HepG2 (cell line): ENCODE results near the gene ZIC2. TPM values are rescaled to one million over a fixed set of nuclear protein-coding genes. Genes with fewer than 3 reads are reported as not detected.

ENCODE experiments used
- ATAC-seq: fragments of 200-7000 bp; cut with Tn5 transposase; 3 replicates; pipeline ENCODE4 v1.9.1; 2020; ENCODE audit warnings: mild to moderate bottlenecking, moderate library complexity
- BruUV-seq: library from RNA; stranded (reverse); fragments of 400-500 nt; replicated peaks from 2 replicates; lab custom pipeline; 2021; lab: Mats Ljungman, UMichigan
- CTCF ChIA-PET: fragments of 300-600 bp; formaldehyde crosslinking; extraction: SDS; loops from one replicate; lab custom pipeline; 2021; ENCODE audit warnings: low total read pairs, inconsistent platforms, low intra/inter-chr PET ratio; lab: Yijun Ruan, JAX
- POLR2A ChIA-PET: fragments of 350-600 bp; sonication (Branson Sonifier 250); formaldehyde crosslinking; loops from one replicate; lab custom pipeline; 2020; ENCODE audit warnings: antibody characterized with exemption, inconsistent platforms; lab: Yijun Ruan, JAX
- DNase-seq: peaks from one replicate; pipeline ENCODE4 v3.0.0-alpha.2; 2015; ENCODE audit warnings: low spot score
- FAIRE-seq: peaks from 3 replicates; lab custom pipeline; 2011; peaks lifted over from hg19 to GRCh38; lab: Jason Lieb, UNC
- H2AFZ ChIP-seq: one replicate; pipeline ENCODE4 v1.6.1; 2011; ENCODE audit warnings: low read length, inconsistent platforms
- H3K27ac ChIP-seq: fragments of 300-600 bp; 3 replicates; pipeline ENCODE4 v1.8.0; 2011; ENCODE audit warnings: mixed run types, mild to moderate bottlenecking, mixed read lengths, low read length, inconsistent platforms; ENCODE audit not compliant: insufficient read depth; ENCODE audit errors: extremely low read length
- H3K27me3 ChIP-seq, 2 experiments: fragments of 200-600 bp in 1 of 2; 2 replicates in 1 of 2; 3 replicates in 1 of 2; pipeline versions ENCODE4 v1.6.0 to v1.8.0; 2011; ENCODE audit warnings: low read length in 2 of 2, mild to moderate bottlenecking in 2 of 2, moderate library complexity in 2 of 2, inconsistent platforms in 1 of 2; ENCODE audit not compliant: insufficient read depth in 2 of 2, control insufficient read depth in 1 of 2
- H3K36me3 ChIP-seq, 2 experiments: fragments of 200-600 bp in 1 of 2; replicated peaks in 1 of 2; 2 replicates in 1 of 2; 3 replicates in 1 of 2; pipeline versions ENCODE4 v1.5.1 to v1.8.0; 2011; ENCODE audit warnings: low read length in 2 of 2, inconsistent platforms in 1 of 2; ENCODE audit not compliant: insufficient read depth in 2 of 2, control insufficient read depth in 1 of 2
- H3K4me1 ChIP-seq: 2 replicates; pipeline ENCODE4 v1.5.1; 2012; ENCODE audit warnings: low read length, inconsistent platforms; ENCODE audit not compliant: insufficient read depth
- H3K4me2 ChIP-seq: 2 replicates; pipeline ENCODE4 v1.6.0; 2011; ENCODE audit warnings: low read depth, low read length, inconsistent platforms
- H3K4me3 ChIP-seq, 3 experiments: fragments of 200-600 bp in 1 of 3; sonication (generic), shearing (Covaris generic) in 1 of 3; replicated peaks in 1 of 3; 2 replicates each; pipeline ENCODE4 v1.5.1; 2011 to 2016; ENCODE audit warnings: low read length in 3 of 3, inconsistent platforms in 2 of 3, low read depth in 2 of 3, mild to moderate bottlenecking in 2 of 3, control low read depth in 1 of 3, mixed read lengths in 1 of 3; ENCODE audit not compliant: insufficient read depth in 1 of 3
- H3K79me2 ChIP-seq: one replicate; pipeline ENCODE4 v1.6.1; 2011; ENCODE audit warnings: low read length, inconsistent platforms; ENCODE audit not compliant: insufficient read depth
- H3K9ac ChIP-seq: 2 replicates; pipeline ENCODE4 v1.6.0; 2011; ENCODE audit warnings: mild to moderate bottlenecking, low read depth, low read length, inconsistent platforms; ENCODE audit not compliant: insufficient read depth
- H3K9me3 ChIP-seq: 2 replicates; pipeline ENCODE4 v1.5.1; 2012; ENCODE audit warnings: mild to moderate bottlenecking, low read length
- H4K20me1 ChIP-seq: 2 replicates; pipeline ENCODE4 v1.6.0; 2011; ENCODE audit warnings: inconsistent platforms, mild to moderate bottlenecking, low read length, moderate library complexity; ENCODE audit not compliant: insufficient read depth
- BCL6 ChIP-seq: IDR thresholded peaks from 2 replicates; pipeline ENCODE4 v1.6.1; 2016; ENCODE audit warnings: missing genetic modification reagents, missing compliant biosample characterization
- FOXA1 ChIP-seq, 2 experiments: fragments of 450-650 bp in 1 of 2; sonication (generic) in 1 of 2; formaldehyde crosslinking in 1 of 2; IDR thresholded peaks; 2 replicates each; pipeline versions ENCODE4 v1.4.0 to v1.6.1; 2016 to 2020; ENCODE audit warnings: missing genetic modification reagents in 1 of 2
- PHF5A ChIP-seq: IDR thresholded peaks from one replicate; pipeline ENCODE4 v1.6.1; 2018; ENCODE audit warnings: low read depth, missing genetic modification reagents; ENCODE audit not compliant: unreplicated experiment
- PHF8 ChIP-seq: sonication (generic); formaldehyde crosslinking; IDR thresholded peaks from 2 replicates; pipeline ENCODE4 v1.5.0; 2020; ENCODE audit warnings: missing genetic modification reagents
- SOX13 ChIP-seq, 3 experiments: fragments of 450-650 bp in 1 of 3; sonication (generic) in 1 of 3; formaldehyde crosslinking in 1 of 3; IDR thresholded peaks in 2 of 3; conservative IDR thresholded peaks in 1 of 3; 2 replicates each; pipeline versions ENCODE4 v1.5.0 to v1.6.1; 2016 to 2020; ENCODE audit warnings: antibody characterized with exemption in 1 of 3, mild to moderate bottlenecking in 1 of 3, missing compliant biosample characterization in 1 of 3, missing genetic modification reagents in 1 of 3, moderate library complexity in 1 of 3
- SP1 ChIP-seq, 2 experiments: fragments of 450-650 bp in 1 of 2; sonication (generic) in 1 of 2; formaldehyde crosslinking in 1 of 2; IDR thresholded peaks; 2 replicates each; pipeline versions ENCODE4 v1.4.0 to v1.6.1; 2016 to 2020; ENCODE audit warnings: missing genetic modification reagents in 1 of 2
- SYNCRIP ChIP-seq: fragments of 200-400 bp; formaldehyde crosslinking; IDR thresholded peaks from 2 replicates; pipeline ENCODE4 v1.6.1; 2018; ENCODE audit warnings: mild to moderate bottlenecking, low read depth, low read length; ENCODE audit not compliant: insufficient read depth
- ZFP41 ChIP-seq: sonication (generic); formaldehyde crosslinking; IDR thresholded peaks from 2 replicates; pipeline ENCODE4 v1.4.0; 2020; ENCODE audit warnings: mild to moderate bottlenecking, missing genetic modification reagents, borderline replicate concordance
- ZNF530 ChIP-seq: sonication (generic); formaldehyde crosslinking; IDR thresholded peaks from 2 replicates; pipeline ENCODE4 v1.5.0; 2020; ENCODE audit warnings: low read depth, mild to moderate bottlenecking, missing genetic modification reagents
- ZNF572 ChIP-seq: sonication (generic); formaldehyde crosslinking; IDR thresholded peaks from 2 replicates; pipeline ENCODE4 v1.5.1; 2020; ENCODE audit warnings: mild to moderate bottlenecking, missing genetic modification reagents
- ZNF780A ChIP-seq: sonication (generic); formaldehyde crosslinking; IDR thresholded peaks from 2 replicates; pipeline ENCODE4 v1.8.0; 2022; ENCODE audit warnings: mild to moderate bottlenecking, missing genetic modification reagents, moderate library complexity
- ZNF841 ChIP-seq: sonication (generic); formaldehyde crosslinking; IDR thresholded peaks from 2 replicates; pipeline ENCODE4 v1.8.1; 2023; ENCODE audit warnings: missing genetic modification reagents, borderline replicate concordance
- WGBS: methylation state at CpG from one replicate; pipeline ENCODE4 v1.1.6; 2017; ENCODE audit warnings: low lambda C conversion rate; 5-methylcytosine and 5-hydroxymethylcytosine counted together
- in situ Hi-C: cut with HindIII; loops from 2 replicates; pipeline ENCODE4 v1.10.0; 2017; ENCODE audit warnings: low pct_unique_long_range_greater_than_20kb; ENCODE audit not compliant: extremely low pct_ligation_motif_present
- intact Hi-C: fragments of 100-400 bp; cut with micrococcal nuclease; formaldehyde crosslinking; loops from one replicate; pipeline ENCODE4 v1.10.0; 2022; ENCODE audit not compliant: unreplicated experiment
- polyA plus RNA-seq, 8 experiments: library from polyadenylated mRNA; depleted of rRNA in 3 of 8; stranded (reverse) in 7 of 8; unstranded in 1 of 8; fragments of >200 nt; fragmentation: Illumina TruSeq in 4 of 8; extraction: Trizol in 4 of 8; gene quantifications; 2 replicates each; pipeline versions ENCODE4 v1.2.1 to v1.2.3, GENCODE V29; 2011 to 2016; ENCODE audit warnings: low read depth in 4 of 8, missing spikeins in 1 of 8, mixed read lengths in 1 of 8; ENCODE audit not compliant: insufficient read depth in 1 of 8
- total RNA-seq, 5 experiments: library from RNA; depleted of rRNA; stranded (reverse); fragments of >200 nt; fragmentation: Illumina TruSeq; extraction: Trizol; gene quantifications; 2 replicates each; pipeline ENCODE4 v1.2.3, GENCODE V29; 2016; ENCODE audit warnings: low read depth in 1 of 5
- TF ChIP-seq, protein P1 (sequence below), 2 experiments: sonication (generic) in 1 of 2; formaldehyde crosslinking in 1 of 2; IDR thresholded peaks; 2 replicates each; pipeline versions ENCODE4 v1.4.0 to v1.6.1; 2016 to 2020; ENCODE audit warnings: borderline replicate concordance in 1 of 2, low read depth in 1 of 2, mild to moderate bottlenecking in 1 of 2, missing genetic modification reagents in 1 of 2
- TF ChIP-seq, protein P2 (sequence below): sonication (generic); formaldehyde crosslinking; IDR thresholded peaks from 2 replicates; pipeline ENCODE4 v1.4.0; 2020; ENCODE audit warnings: missing genetic modification reagents

Gene ZIC2
- total and polyA plus RNA-seq, 2 of the 13 experiments (the other 11 are each of a cell fraction or from before 2014, with no cell fraction given), result 0.13 TPM; not detected in 1

DNA sequence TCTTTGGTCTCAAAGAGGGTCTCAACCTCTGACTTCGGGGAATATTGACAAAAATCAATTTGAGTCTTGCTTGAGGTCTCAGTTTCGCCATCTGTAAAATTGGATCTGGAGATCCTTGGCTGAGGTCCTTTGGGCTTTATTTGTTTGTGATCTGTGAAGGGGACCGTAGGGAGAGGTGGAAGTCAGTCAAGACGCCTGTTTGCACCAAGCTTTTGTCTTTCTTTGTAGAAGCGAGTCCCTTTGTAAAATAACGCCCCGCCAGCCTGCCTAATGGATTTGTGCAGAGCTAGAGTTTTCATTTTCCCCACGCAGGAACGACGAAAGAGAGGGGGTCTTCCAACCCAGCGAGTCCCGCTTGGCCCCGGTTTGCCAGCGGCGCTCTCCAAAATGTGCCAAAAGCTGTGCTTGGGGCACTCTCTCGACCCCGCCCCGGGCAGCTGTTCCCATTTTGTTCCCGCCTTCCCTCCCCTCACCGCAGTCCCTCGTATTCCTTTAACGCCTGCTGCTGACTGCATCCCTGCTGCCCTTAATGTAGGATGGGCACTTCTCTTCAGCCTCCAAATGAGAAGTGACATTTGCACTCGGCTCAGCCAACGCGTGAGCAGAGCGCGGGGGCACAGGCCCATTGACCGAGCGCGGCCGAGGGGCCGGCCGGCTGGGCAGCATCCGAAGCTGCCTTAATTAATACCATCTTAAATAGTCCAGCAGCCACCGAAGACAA lies 23.0 kb upstream of the ZIC2 start (continued):
- TF ChIP-seq, protein P1, sequence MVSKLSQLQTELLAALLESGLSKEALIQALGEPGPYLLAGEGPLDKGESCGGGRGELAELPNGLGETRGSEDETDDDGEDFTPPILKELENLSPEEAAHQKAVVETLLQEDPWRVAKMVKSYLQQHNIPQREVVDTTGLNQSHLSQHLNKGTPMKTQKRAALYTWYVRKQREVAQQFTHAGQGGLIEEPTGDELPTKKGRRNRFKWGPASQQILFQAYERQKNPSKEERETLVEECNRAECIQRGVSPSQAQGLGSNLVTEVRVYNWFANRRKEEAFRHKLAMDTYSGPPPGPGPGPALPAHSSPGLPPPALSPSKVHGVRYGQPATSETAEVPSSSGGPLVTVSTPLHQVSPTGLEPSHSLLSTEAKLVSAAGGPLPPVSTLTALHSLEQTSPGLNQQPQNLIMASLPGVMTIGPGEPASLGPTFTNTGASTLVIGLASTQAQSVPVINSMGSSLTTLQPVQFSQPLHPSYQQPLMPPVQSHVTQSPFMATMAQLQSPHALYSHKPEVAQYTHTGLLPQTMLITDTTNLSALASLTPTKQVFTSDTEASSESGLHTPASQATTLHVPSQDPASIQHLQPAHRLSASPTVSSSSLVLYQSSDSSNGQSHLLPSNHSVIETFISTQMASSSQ (IDR thresholded peaks at IDR 0.05; ENCODE audit: low read depth), result no peak
- TF ChIP-seq, protein P1 (CRISPR knock-in tag; IDR thresholded peaks at IDR 0.05; ENCODE audit: borderline replicate concordance), result no peak
- TF ChIP-seq SP1 (IDR thresholded peaks at IDR 0.05) (no peak), SP1 (CRISPR knock-in tag; IDR thresholded peaks at IDR 0.05) (no peak)
- TF ChIP-seq, all 625 proteins: peak for 0

DNA sequence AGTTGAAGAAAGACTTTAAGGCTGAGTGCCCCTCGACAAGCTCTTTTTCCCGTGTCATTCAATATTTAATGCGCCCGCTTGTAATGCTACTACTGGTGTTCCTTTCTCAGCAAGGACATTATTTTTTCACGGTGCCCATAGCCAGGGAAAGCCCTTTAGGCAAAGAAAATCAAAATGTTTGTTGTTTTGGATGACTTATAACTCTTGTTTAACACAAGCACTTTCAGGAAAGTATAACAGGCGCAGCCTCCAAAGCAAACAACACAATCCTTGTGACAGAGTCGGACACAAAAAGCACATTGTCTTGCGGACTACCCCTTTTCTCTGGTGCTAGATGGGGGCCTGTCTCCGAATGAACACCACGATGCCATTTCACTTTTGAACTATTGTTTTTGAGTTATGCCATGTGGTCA lies 22.5 kb upstream of the ZIC2 start:
- H4K20me1 ChIP-seq, result no peaks in the 10 kb centered on the region
- WGBS, result 43% methylated on average over 10 of the region's 10 CpGs
- TF ChIP-seq ZNF572 (CRISPR knock-in tag) (no peak), PHF8 (CRISPR knock-in tag) (no peak), ZNF841 (no peak), SYNCRIP (no peak), ZFP41 (CRISPR knock-in tag) (no peak), PHF5A (CRISPR knock-in tag) (no peak), BCL6 (CRISPR knock-in tag) (peak; percentile 88), FOXA1 (IDR thresholded peaks at IDR 0.05) (no peak), FOXA1 (CRISPR knock-in tag; IDR thresholded peaks at IDR 0.05) (peak; percentile 40; the same call in 1 of the 2 replicates), ZNF530 (CRISPR knock-in tag) (no peak), SOX13 (IDR thresholded peaks at IDR 0.05) (no peak), SOX13 (CRISPR knock-in tag; conservative IDR thresholded peaks at IDR 0.05 in 1 of 2, IDR thresholded peaks at IDR 0.05 in 1 of 2) (no peak), ZNF780A (no peak)
- TF ChIP-seq, protein P2, sequence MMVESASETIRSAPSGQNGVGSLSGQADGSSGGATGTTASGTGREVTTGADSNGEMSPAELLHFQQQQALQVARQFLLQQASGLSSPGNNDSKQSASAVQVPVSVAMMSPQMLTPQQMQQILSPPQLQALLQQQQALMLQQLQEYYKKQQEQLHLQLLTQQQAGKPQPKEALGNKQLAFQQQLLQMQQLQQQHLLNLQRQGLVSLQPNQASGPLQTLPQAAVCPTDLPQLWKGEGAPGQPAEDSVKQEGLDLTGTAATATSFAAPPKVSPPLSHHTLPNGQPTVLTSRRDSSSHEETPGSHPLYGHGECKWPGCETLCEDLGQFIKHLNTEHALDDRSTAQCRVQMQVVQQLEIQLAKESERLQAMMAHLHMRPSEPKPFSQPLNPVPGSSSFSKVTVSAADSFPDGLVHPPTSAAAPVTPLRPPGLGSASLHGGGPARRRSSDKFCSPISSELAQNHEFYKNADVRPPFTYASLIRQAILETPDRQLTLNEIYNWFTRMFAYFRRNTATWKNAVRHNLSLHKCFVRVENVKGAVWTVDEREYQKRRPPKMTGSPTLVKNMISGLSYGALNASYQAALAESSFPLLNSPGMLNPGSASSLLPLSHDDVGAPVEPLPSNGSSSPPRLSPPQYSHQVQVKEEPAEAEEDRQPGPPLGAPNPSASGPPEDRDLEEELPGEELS (CRISPR knock-in tag), result 0 out of 2 replicates have a peak, but pooled peaks have one; percentile 30
- TF ChIP-seq, all 625 proteins: peak for 3
- no peak for FAIRE-seq
- peaks cover 5 to 65% of the 10 kb centered on the region in 2 experiments for H3K27me3 ChIP-seq
- BruUV-seq, result no TSS peak
- DNase-seq, result no peak
- H2AFZ ChIP-seq, result no peak overlapping the region
- POLR2A ChIA-PET, result no interaction called here
- in situ Hi-C loops (no loop called here), intact Hi-C loops (no loop called here)
- peak overlapping the region; percentile 52 for H3K4me2 ChIP-seq
- no peak overlapping the region; a peak in 1 of 6 replicates for H3K4me3 ChIP-seq
- H3K9ac ChIP-seq, result no peak overlapping the region
- no peak overlapping the region for H3K27ac ChIP-seq
- CTCF ChIA-PET, result no interaction called here
- peaks cover 40% of the 10 kb centered on the region for H3K4me1 ChIP-seq
- H3K9me3 ChIP-seq, result no peaks in the 10 kb centered on the region
- ATAC-seq, result no peak
- no peaks in the 10 kb centered on the region for H3K36me3 ChIP-seq
- no peaks in the 10 kb centered on the region for H3K79me2 ChIP-seq
